HFF-Myc (cell line): Measurements from ENCODE around the gene USP27X.

Experiments used
- DNase-seq: peaks from one replicate; pipeline ENCODE4 v3.0.0-alpha.2; 2011; ENCODE audit warnings: low read depth; ENCODE audit errors: extremely low read depth
- H3K4me3 ChIP-seq: replicated peaks from 2 replicates; pipeline ENCODE4 v1.5.1; 2011; ENCODE audit warnings: low read depth, mild to moderate bottlenecking, control low read depth, low read length
- CTCF ChIP-seq: IDR thresholded peaks from 2 replicates; pipeline ENCODE4 v1.5.1; 2012; ENCODE audit warnings: mild to moderate bottlenecking, low read depth, low read length, control low read depth; ENCODE audit errors: missing control alignments

The USP27X gene

GRCh38 chrX:49925176-49925575, 45.9 kb downstream of the USP27X start:
- no peak overlapping the region for H3K4me3 ChIP-seq
- DNase-seq: no peak
- TF ChIP-seq CTCF: no peak

- TF ChIP-seq CTCF: no peak
- DNase-seq: no peak
- no peak overlapping the region for H3K4me3 ChIP-seq
Observed at GRCh38 chrX:49930039-49930438, 50.8 kb downstream of the USP27X start.
